GM21423 (cell line): ENCODE data around the gene TCF3.
A peak's percentile ranks its signal among the peaks of the same experiment; 100 is the strongest.
"Not testable (repeated sequence)": the region's sequence is repeated elsewhere in the genome, so short reads cannot be mapped to it uniquely, and the experiment has no call there.

ENCODE experiments used
- ATAC-seq: cut with Tn5 transposase; IDR thresholded peaks from one replicate; pipeline ENCODE4 v1.9.1; 2021; ENCODE audit warnings: mild to moderate bottlenecking, moderate library complexity; ENCODE audit not compliant: unreplicated experiment

The TCF3 gene

DNA sequence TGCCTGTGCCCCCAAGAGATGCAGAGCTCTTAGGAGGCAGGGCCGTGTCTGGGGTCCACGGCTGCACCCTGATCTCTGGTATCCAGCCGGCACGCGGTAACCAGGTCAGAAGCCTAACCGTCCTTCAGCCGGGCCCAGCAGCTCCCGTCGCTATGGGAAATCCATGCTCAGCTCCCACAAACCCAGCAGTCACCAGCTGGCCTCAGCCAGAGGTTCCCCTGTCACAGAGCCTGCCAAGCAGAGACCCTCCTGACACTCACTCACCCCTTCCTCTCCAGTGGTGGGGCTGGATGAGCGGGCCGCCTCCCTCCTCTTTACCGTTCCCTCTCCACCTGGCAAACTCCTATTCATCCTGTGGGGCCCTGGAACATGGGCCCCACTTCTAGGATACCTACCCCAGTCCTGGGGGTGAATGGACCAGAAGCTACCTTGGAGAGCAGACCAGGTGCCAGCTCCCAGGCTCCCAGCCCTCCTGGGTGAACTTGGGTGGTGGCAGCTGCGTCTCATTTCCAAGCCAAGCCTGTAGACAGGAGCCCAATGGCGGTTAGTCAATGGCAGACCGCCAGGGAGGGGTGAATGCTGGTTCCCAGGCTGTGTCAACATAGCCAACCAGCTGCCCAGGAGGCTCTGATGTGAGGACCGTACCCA lies 21.4 kb upstream of the TCF3 start:
- no peak for ATAC-seq

DNA sequence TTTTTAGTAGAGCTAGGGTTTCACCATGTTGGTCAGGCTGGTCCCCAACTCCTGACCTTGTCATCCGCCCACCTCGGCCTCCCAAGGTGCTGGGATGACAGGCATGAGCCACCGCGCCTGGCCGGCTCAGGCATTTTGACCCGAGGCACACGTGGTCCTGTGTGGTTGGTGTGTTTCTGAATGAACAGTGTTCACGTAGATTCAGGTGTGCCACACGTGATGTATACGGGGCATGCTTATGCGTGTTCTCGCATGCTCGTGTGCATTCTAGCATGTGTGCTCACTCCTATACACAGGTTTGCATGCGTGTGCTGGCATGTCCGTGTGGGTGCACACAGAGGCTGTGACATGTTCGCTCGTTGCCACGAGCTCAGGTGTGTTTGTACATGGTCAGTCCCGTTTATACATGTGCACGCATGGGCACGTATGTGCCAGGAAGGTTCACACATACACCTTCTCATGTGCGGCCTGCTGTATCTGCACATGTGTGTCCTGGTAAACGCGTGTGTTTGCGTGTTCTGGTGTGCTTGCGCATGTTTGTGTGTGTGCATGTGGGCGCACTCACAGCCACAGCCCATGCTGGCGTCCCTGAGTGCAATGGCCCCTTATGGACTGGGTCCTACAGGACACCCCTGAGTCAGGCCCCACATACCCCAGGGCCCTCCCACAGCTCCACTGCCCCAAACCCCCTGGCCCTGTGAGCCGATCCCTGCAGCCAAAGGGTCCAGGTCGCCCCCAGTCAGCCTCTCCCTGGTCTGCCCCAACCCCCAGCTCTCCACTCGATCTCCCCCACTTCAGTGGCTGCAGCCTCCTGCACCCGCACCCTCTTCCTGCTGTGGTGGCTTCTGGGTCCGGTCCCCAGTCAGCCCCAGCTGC lies 20.6 kb upstream of the TCF3 start:
- ATAC-seq, result no peak

DNA sequence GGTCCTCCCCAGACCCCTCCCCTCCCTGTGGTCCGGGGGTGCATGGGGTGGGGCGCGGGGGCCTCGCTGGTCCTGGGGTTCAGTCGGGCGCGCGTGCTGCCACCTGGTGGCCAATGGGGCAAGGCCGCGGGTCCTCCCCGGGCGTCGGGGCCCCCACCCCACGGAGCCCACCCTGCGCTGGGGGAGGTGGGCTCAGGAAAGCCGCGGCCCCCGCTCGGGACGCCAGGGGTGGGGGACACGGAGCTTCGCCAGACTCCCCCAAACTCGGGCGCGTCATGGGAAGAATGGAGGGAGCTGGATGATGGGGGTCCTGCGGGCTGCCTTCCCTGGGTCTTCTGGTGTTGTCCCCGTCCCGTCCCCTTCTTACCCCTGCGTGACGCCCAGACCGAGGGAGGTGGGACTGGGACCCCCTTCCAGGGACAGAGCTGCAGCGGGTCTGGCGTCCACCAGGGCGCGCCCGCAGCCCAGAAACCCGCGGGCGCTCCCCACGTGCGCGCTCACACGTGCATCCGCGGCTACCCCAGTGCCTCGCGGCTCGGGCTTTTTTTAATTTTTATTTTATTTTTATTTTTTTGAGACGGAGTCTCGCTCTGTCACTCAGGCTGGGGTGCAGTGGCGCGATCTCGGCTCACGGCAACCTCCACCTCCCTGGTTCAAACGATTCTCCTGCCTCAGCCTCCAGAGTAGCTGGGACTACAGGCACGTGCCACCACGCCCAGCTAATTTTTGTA lies 19.8 kb upstream of the TCF3 start:
- ATAC-seq, result no peak

DNA sequence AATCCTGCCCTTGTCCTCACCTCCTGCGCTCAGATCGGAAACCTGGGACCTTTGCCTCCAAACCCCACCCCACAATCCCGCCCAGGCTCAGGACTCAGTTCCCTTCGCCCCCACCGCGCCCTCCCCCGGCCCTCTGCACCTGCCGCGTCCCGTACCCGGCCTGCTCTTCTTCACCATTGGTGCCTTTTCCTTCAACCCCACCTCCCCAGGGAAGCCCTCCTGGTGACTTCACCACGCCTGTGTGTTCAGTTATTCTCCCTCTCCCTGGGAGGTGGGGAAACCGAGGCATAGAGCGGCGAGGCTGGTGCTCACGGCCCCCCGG lies 19.3 kb upstream of the TCF3 start:
- no peak for ATAC-seq

DNA sequence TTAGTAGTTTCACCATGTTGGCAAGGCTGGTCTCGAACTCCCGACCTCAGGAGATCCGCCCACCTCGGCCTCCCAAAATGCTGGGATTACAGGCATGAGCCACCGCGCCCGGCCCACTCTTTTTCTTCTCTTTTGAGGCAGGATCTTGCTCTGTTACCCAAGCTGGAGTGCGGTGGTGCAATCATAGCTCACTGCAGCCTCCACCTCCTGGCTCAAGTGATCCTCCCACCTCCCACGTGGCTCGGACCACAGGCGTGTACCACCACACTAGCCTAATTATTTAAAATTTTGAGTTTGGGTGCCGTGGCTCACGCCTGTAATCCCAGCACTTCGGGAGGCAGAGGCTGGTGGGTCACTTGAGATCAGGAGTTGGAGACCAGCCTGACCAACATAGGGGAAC lies 18.3 kb upstream of the TCF3 start:
- not testable (repeated sequence) for ATAC-seq

DNA sequence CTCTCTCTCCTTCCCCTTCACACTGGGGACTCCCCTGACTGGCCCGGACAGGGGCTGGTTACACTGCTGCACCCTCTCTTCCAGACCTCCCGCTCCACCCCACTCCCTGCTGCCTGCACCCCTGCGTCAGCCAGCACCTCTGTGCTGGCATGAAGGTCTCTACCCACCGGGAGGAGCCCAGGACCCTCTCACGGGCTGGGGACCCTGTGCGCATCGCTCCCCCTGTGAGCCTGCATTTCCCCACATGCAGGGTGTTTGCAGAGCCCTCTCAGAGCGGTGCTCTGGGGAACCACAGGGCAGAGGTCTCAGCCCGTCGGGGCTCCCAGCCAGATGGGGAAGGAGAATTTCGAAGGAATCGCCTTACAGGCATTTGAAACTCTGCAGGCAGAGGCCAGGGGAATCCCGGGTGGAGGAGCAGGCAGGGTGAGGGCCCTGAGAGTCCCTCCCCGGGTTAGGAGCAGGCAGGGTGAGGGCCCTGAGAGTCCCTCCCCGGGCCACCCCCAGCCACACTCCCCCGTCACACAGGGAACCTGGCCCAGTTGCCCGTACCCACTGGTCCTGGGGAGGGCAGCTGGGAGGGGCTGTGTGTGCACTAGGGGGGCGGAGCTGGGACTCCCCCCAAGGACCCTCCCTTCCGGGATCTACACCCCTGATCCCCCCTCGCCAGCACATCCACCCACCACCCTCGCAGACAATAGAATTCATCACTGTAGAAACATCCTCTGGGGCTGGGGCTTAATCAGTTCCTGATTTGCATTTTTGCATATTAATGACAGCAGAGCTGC lies 16.3 kb upstream of the TCF3 start:
- ATAC-seq, result peak; percentile 31

DNA sequence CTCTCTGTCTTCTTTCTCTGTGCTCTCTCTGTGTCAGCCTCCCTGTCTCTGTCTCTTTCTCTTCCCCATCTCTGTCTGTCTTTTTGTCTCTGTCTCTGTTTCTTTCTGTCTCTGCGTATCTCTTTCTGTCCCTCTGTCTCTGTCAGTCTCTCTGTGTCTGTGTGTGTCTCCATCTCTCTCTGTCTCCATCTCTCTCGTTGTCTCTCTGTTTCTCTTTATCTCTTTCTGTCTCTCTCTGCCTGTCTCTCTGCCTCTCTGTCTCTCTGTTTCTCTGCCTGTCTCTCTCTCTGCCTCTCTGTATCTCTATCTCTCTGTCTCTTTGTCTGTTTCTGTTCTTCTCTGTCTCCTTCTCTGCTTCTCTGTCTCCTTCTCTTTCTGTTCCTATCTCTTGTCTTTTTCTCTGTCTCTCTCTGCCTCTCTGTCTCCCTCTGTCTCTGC lies 15.7 kb upstream of the TCF3 start:
- no peak for ATAC-seq

DNA sequence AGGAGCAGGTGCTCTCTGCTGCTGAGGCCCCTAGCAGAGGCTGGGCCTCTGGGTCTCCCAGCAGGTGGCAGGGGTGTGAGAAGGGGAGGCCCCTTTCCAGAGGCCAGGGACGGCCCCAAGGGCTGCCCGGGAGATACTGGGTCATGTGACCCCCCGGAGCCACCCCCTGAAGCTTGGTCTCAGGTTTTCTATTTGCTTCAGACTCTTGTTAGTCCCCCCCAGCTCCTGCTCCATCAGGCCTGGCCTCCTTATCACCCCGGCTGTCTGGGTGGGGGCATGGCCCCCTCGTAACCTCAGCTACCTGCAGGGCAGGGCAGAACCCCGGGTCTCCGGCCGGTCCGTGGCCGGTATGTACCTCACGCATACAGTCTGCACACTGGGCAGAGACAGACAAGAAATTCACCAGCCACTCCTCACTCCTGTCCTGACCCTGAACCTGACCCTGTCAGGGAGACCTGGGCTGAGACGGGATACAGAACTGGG lies 13.2 kb upstream of the TCF3 start:
- no peak for ATAC-seq

DNA sequence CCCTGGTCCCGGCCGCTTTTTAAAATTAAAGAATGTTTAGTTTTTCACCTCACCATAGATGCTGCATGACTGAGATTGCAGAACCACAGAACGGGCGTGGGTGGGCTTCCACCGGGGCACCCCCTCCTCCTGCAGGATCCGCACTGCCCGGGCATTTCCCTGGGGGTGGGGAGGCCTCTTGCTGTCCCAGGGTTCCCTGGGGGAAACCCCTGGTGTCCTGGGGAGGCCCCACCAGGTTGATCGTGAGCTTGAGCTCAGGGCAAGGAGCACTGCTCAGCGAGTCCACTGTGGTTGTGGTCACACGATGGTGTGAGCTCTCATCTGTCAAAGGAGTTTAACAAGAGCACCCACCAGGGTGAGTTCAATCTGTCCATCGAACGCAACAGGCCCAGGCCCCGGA lies 11.4 kb upstream of the TCF3 start:
- no peak for ATAC-seq

DNA sequence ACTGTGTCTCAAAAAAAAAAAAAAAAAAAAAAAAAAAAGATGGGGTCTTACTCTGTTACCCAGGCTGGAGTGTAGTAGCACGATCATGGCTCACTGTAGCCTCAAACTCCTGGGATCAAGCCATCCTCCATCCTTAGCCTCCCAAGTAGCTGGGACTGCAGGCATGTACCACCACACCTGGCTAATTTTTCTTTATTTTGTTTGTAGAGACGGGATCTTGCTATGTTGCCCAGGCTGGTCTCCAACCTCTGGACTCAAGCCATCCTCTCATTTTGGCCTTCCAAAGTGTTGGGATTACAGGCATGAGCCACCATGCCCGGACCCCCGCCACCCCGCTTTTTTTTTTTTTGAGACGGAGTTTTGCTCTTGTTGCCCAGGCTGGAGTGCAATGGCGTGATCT lies 10.8 kb upstream of the TCF3 start:
- ATAC-seq, result not testable (repeated sequence)

DNA sequence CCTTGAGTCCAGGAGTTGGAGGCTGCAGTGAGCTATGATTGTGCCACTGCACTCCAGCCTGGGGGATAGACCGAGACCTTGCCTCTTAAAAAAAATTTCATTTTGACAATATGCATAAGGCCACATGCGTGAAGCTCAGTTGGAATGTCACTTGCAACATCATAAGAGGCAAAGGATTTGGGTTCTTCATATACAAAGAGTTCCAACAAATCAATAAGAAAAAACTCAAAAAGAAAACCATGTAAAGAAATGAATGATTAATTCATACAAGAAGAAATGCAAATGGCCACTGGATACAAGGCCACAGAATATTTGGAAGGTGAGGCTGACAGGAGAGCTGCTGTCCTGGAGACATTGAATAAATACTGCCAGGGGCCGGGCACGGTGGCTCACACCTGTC lies 9.6 kb upstream of the TCF3 start:
- no peak for ATAC-seq

DNA sequence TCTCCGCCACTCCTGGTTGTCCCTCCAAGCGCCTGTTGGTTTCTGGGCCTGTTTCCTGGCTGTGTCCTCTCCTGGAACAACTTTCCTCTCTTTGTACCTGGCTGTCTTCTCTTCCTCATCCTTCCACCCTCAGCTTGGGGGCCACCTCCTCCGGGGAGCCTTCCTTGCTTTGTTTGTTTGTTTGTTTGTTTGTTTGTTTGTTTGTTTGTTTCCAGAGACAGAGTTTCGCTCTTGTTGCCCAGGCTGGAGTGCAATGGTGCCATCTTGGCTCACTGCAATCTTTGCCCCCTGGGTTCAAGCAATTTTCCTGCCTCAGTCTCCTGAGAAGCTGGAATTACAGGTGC lies 6.6 kb upstream of the TCF3 start:
- no peak for ATAC-seq

DNA sequence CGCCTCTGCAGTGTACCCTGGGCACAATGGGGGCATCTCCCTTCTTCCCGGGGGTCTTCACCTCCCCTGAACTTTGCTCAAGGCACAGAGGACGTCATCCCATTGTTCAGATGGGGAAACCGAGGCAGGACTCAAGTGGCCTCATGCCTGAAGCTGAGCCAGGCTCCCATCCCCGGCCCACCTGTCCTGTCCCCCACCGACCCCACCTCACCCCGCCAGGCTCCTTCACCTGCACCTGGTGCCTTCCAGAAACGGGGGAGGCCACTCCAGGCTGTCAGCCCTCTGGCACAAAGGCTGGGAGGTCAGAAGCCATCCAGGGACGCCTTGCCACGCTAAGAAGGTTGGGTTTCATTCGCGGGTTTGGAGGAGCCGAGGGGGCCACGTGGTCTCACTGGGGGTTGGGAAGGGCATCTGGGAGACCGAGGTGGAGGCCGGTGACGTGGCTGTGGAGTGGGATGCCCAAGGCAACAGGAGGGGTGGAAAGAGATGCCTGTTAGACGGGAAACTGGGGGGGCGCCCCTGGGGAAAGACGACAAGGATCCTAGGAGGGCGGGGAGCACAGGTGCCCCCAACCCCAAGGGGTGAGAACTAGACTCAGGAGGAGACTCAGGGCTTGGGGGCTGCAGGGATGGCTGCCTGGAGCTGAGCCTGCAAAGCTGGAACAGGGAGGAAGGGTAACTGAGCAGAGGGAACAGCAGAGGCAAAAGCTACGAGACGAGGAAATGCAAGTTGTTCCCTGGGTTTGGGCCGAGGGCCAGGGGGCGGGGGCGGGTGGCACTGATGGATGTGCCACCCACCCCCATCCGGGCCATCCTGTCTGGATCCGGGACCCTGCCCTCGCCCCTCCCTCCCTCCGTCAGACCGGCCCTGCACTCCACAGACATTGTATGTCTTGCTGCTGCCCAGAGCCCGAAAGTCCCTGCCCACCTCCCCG lies 6.0 kb upstream of the TCF3 start:
- ATAC-seq, result no peak

DNA sequence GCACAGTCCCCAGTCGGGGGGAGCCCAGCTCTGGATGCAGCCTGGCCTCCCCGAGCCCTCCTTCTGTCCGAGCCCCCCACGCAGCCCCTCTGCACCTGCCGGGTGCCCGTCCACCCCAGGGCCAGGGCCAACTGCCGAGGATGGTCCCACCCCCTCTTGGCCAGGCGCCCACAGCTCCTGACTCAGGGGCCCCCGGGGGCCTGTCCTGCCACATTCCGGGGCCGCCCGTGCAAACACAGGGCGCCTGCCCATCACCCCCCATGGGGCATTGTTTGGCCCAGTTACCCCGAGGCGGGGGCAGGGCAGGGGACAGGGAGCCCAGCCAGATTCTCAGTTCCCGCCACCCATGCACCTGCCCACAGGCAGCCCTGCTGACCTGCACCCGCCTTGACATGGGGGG lies 5.3 kb upstream of the TCF3 start:
- ATAC-seq, result no peak

DNA sequence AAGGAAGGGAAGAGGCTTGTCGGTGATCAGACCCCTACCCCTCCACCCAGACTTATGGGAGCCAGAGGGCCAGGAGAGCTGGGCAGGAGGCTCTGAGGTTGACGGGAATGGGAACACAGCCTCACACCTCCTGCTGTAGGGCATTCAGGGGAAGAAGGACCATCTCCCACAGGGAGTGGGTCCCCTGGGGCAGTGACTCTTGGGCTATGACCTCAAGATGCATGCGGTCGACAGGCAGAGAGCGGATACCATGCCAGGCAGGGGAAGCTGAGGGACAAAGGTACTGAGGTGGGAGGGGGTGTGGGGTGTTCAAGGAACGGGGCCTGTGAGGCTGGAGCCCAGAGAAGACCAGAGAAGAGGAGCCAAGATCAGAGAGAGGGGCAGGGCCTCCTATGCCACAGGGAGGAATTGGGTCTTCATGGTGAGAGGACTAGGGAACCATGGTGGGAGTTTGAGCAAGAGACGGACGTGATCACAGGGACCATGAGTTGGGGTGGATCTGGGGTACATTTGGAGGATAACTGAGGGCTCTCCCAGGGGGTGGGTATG lies 4.6 kb upstream of the TCF3 start:
- no peak for ATAC-seq

DNA sequence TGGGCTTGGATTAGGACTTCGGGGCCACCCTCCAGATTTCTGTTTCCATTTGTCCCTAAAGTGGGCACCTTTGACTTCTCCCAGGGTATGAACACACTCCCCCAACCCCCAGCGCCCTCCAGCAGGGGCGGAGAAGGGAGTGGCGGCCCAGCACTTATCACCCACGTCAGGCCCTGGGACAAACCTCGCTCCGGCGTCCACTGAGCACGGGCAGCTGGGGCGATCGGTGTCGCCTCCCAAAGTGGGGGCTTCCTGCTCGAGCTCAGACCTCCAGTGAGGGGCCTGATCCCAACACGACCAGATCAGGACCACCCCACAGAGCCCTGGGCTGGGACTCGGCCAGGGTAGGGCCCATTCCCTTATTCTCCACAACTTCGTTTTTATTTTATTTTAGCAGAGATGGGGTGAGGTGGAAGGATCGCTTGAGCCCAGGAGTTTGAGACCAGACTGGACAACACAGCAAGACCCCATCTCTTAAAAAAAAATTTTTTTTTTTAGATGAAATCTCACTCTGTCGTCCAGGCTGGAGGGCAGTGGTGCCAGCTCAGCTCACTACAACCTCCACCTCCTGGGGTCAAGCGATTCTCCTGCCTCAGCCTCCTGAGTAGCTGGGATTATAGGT lies 3.7 kb upstream of the TCF3 start:
- no peak for ATAC-seq

DNA sequence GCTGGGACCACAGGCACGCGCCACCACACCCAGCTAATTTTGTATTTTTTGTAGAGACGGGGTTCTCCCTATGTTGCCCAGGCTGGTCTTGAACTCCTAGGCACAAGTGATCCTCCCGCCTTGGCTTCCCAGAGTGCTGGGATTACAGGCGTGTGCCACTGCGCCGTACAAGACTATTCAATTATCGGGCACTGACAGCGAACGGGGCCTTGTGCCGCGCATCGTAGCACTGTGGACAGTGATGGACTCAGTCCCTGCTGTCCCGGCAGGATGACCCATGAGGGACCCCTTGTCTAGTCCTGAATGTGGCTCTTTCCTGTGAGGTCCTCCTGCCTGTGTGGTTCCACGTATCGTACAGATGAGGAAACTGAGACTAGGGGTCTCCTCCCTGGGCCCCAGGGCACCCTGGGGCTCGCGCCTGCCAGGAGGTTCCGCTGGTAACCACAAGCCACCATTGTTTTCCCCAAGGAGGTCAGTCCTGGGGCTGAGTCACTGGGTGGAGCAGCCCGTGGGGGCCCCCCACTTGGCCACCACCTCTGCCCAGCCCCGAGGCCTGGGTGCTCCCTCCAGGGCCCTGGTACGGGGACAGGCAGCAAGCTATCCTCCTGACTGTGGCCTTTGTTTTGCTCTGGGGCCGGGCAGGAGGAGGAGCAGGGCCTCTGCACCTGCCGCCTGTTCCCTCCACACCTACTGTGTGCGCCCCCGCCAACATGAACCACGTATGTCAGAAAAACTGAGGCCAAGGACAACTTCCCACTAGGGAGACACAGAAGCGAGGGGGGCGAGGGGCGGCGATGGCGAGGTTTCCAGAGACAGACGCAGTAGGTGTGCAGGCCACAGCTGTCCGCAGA lies 2.9 kb upstream of the TCF3 start:
- ATAC-seq, result no peak

DNA sequence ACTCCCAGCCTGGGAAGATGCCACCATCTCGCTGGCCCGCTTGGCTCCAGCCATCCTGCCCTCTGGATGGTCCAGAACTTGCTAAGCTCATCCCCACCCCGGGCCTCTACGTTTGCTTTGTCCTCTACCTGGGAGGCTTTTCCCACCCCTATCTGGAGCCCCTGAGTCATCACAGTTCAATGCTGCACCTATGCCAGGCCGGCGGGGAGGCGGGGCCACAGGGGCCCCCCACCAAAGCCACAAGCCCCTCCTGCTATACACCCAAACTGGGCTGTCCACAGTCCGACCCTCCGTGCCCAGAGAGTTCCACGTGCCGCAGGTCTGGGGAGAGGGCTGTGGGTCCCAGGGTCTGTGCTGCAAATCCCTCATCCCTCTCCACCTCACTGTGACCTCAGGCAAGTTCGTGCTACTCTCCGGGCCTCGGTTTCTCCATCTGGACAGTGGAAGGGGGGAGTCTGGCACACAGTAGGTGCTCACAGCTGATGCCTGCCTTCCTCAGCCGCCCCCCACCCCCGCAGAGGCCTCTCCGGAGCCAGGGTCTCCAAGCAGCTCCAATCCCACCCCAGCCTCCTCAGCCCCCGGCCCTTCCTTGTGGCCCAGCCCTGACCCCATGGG lies 1.9 kb upstream of the TCF3 start:
- ATAC-seq, result no peak
